ENCODE results near the gene RREB1.

Gene RREB1

GRCh38 chr6:7124636-7125035 lies 16.9 kb downstream of the RREB1 start:
- no peak for DNase-seq

DNA sequence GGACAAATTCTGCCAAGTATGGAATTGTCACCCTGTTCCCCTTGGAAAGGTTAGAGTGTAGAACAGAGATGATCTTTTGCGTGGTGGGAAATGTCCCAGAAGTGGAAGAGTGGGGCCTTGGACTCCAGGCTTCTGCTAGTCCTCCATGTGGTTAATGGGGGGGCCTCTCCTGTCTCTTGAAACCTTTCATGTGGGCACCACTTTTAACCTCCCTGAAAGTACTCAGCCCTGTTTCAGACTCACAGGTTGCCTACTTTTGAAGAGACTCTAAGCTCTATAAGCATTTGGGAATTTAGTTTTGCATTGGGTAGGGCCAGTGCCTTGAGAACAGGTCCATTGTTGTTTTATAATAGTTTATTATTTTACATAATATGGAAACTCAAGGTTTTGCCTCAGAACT lies 17.5 kb downstream of the RREB1 start:
- DNase-seq, result no peak

- no peak for DNase-seq
Measured at GRCh38 chr6:7126754-7127153, 19.0 kb downstream of the RREB1 start.

DNA sequence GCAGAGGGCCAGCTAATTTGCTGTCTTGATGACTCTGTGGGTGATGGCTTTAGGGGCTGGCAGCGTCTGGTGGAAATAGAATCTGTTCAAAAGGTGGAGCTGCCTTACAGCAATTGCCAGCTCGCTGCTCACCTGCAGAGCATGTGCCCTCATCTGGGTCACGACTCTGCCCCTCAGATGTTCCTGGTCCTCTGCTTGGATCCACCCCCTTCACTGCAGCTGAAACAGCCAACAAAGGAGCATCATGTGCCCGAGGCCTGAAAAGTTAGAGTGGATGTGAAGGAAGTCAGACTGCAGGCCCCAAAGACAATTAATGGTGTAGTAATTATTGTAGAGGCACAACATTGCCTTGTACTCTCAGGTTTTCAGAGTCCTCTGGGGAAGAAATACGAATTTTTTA lies 19.9 kb downstream of the RREB1 start:
- DNase-seq, result no peak

- no peak for DNase-seq
Measured at GRCh38 chr6:7129360-7129759, 21.6 kb downstream of the RREB1 start.

GRCh38 chr6:7129784-7130569 lies 22.2 kb downstream of the RREB1 start:
- peak; percentile 71 for DNase-seq

GRCh38 chr6:7131390-7131789 lies 23.6 kb downstream of the RREB1 start:
- DNase-seq, result no peak

GRCh38 chr6:7132398-7133035 lies 24.8 kb downstream of the RREB1 start:
- no peak for DNase-seq

GRCh38 chr6:7134999-7135745 lies 27.4 kb downstream of the RREB1 start:
- DNase-seq, result peak; percentile 42

GRCh38 chr6:7135755-7136154 lies 28.0 kb downstream of the RREB1 start:
- peak; percentile 41 for DNase-seq

DNA sequence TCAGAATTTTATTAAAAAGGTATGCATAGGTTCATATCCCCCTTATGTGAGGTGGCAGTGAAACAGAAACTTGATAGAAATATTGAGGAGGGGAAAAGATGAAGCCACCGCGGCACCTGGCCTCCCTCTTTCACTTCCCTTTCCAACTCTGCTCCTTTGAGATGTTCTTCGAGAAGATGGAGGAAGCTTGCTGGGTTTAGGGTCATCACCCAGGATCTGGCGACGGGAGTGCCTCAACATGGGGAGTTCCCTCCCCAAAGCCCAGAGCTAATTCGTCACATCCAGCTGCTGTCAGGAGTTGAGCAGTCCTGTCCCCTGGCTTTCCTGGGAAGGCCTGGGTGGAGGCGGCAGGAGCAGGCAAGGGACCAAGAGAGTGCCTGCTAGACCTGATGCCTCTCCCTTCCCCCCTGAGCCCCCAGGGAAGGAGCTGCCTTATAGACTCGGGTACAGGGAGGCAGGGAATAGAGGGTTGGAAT lies 29.1 kb downstream of the RREB1 start:
- DNase-seq, result no peak

GRCh38 chr6:7137335-7138045 lies 29.7 kb downstream of the RREB1 start:
- peak; percentile 87 for DNase-seq

DNA sequence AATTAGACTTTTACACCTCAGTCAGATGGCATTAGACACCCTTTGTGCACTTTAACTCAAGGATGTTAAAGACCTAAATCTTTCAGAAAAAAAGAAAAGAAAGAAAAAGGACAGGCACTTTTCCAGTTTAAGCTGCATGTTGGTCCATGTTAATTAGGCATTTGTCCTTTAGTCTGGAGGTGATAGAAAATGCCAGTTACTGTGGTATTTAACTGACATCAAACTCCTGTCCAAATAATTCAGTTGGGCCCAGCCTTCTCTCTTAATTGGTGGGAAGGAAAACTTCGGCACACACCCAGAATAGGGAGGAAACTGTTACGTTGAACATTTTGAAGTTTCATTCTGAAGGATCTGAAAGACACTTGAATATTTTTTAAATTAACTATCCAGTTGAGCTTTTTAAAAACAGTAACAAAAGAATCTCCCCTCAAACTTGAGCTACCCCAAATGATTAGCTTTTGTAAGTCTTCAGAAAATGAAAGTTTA lies 30.3 kb downstream of the RREB1 start:
- DNase-seq, result no peak

GRCh38 chr6:7138921-7139358 lies 31.2 kb downstream of the RREB1 start:
- DNase-seq, result peak; percentile 64

DNA sequence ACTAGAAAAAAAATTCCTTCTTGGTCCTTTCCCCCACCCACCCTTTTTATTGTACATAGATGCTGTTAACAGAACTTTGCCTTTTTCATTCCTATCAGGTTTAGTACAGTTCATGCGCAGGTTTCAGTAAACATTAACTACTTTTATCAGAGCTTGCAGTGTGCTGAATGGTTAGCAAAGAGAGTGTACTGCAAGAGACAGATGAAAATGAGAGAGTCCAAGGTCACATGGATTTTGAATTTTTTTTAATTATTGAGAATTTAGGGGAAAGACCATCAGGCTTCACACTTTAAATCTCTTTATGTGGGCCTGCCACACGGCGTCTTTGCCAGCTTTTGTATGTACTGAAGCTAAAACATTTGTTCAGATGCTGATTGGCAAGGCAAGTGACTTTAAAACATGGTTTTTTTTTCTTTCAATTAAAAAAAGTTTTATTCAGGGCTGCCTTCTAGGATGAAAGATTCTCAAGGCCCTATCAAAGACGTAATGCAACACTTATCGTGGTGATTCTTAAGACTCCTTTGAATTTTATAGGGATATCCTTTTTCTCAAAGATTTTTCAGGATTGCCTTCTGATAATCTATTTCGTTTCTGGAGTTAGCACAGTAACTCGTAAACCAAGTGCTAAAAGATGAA lies 32.2 kb downstream of the RREB1 start:
- DNase-seq, result no peak

GRCh38 chr6:7140631-7141378 lies 33.0 kb downstream of the RREB1 start:
- DNase-seq, result peak; percentile 82

DNA sequence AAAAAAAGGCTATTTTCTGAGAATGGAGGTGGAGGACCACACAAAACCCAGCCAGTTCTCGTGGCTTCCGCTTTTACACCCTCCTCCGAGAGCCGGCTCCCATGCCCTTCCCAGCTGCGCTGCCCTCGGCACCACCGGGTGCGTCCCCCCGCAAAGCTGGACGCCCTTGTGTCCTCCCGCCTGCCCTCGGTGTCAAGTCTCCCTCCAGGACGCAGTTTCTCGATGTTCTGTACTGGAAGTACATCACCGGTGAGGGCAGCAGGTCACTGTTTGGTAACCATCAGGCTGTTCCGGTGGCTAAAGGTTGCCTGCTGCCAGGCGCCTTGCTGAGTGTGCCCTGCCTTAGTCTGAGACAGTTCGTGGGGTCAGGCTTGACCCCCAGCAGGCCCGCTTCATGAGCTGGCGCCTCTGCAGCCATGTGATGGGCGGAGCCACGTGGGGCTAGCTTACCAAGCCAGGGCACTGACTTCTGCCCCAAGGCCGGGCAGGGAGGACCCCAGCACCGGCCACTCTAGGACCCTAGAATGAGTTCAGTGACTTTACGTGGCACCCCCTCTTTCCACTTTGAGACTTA lies 34.6 kb downstream of the RREB1 start:
- DNase-seq, result no peak

DNA sequence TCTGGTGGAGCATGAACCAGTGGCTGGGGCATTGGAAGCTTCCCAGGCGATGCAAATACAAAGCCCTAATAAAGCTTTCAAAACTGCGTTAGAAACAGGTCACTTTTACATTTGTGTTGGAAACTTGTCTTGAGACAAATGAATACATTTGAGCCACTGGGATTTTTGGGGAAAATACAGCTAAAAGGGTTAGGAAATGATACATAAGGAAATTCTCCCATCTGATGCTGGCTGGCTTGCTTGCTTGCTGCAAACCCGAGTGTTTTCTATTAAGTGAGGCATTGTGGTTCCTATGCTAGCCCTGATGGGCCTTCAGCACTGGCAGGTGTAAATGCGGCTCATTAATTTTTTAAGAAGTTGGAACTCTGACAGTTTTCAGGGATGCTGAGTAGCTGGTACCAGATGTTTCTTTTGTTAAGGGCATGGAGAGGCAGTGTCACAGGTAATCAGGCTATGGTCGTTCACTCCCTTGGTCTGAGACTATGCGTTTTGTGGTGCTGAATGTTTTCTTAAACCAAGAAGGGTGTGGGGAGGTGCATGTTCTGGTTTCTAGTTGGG lies 35.2 kb downstream of the RREB1 start:
- no peak for DNase-seq

- DNase-seq, result no peak
Measured at GRCh38 chr6:7143476-7143974, 35.8 kb downstream of the RREB1 start.

DNA sequence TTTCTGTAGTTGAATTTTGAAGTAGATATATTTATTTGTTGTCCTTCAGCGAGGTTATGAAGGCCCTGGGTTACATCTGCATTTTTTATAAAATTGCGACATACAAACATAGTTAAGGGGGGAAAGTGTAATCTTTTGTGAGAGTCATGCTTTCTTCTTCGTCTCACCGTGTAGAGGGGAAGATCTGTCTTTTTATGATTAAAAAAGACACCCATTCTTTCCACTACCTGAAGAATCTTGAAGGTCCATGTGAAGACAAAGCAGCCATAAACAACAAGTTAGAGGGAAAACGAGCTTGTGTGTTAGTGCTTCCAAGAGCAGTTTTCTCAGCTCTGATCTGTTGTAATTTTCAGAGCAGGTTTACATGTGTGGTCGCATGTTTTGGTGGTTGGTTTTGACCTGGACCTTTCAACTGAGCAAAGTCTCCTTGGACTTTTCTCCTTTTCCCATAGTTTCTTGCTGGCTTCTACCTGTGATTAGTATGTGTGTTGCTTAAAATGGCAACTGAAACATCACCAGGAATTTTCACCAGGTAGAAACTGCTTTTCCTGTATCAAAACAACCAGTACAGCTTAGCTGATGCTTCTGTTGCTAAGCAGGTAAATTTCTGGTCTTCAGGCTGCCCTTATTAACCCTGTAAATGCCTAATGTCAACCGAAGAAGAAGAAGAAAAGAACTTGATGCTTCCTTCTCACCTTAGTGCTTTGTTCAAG lies 37.3 kb downstream of the RREB1 start:
- no peak for DNase-seq
